ENCODE data around the gene PPM1K. TPM values are rescaled to one million over a fixed set of nuclear protein-coding genes. Genes with fewer than 3 reads are reported as not detected.

Gene PPM1K
- total RNA-seq, 1 experiment from 2014 or later, result 3.0 TPM

DNA sequence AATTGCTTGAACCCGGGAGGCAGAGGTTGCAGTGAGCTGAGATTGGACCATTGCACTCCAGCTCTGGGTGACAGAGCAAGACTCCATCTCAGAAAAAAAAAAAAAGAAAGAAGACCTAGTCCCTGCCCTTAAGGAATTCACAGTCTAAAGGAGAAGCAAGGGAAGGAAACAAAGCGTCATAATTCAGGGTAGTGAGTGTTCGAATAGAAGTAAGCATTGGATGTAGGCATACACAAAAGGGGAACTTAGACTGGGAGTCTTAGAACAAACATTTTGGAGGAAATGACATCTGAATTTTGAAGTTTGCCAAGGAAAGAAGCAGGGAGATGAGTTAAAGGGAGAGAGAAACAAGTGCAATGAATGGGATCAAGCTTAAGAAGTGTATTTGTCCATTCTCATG lies 32.4 kb downstream of the PPM1K start:
- Histone ChIP-seq H3K79me2 (ENCODE audit: low read length) (no peaks in the 10 kb centered on the region), H3K27ac (ENCODE audit: low read length) (no peak overlapping the region), H3K4me1 (ENCODE audit: insufficient read depth, low read length) (no peaks in the 10 kb centered on the region), H2AFZ (ENCODE audit: low read length) (no peak overlapping the region), H3K4me3 (ENCODE audit: low read length) (no peak overlapping the region), H3K9ac (ENCODE audit: low read length) (no peak overlapping the region), H3K9me3 (ENCODE audit: low read length) (no peaks in the 10 kb centered on the region), H3K4me2 (ENCODE audit: low read length) (no peak overlapping the region), H3K9me2 (replicated peaks; ENCODE audit: low read length) (no peaks in the 10 kb centered on the region), H3K27me3 (ENCODE audit: low read length) (no peaks in the 10 kb centered on the region), H3K36me3 (ENCODE audit: low read depth, low read length) (no peaks in the 10 kb centered on the region), H4K20me1 (ENCODE audit: low read length) (no peaks in the 10 kb centered on the region), H3F3A (ENCODE audit: low read length, unreplicated experiment) (no peaks in the 10 kb centered on the region)
- no peak for DNase-seq
- intact Hi-C loops (cut with micrococcal nuclease), result no loop called here
- no TSS peak for BruUV-seq (replicated peaks)
- ATAC-seq, result no peak
- ChIA-PET CTCF (no interaction called here), POLR2A (ENCODE audit: unreplicated experiment) (no interaction called here)
- TF ChIP-seq, protein P1, sequence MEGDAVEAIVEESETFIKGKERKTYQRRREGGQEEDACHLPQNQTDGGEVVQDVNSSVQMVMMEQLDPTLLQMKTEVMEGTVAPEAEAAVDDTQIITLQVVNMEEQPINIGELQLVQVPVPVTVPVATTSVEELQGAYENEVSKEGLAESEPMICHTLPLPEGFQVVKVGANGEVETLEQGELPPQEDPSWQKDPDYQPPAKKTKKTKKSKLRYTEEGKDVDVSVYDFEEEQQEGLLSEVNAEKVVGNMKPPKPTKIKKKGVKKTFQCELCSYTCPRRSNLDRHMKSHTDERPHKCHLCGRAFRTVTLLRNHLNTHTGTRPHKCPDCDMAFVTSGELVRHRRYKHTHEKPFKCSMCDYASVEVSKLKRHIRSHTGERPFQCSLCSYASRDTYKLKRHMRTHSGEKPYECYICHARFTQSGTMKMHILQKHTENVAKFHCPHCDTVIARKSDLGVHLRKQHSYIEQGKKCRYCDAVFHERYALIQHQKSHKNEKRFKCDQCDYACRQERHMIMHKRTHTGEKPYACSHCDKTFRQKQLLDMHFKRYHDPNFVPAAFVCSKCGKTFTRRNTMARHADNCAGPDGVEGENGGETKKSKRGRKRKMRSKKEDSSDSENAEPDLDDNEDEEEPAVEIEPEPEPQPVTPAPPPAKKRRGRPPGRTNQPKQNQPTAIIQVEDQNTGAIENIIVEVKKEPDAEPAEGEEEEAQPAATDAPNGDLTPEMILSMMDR (conservative IDR thresholded peaks at IDR 0.05; ENCODE audit: low read depth, low read length), result no peak
- no peak for TF ChIP-seq EZH2phosphoT487 (IDR thresholded peaks at IDR 0.05; ENCODE audit: borderline replicate concordance, low read length)
- no peak for TF ChIP-seq EZH2 (IDR thresholded peaks at IDR 0.05; ENCODE audit: low read length, unreplicated experiment)

DNA sequence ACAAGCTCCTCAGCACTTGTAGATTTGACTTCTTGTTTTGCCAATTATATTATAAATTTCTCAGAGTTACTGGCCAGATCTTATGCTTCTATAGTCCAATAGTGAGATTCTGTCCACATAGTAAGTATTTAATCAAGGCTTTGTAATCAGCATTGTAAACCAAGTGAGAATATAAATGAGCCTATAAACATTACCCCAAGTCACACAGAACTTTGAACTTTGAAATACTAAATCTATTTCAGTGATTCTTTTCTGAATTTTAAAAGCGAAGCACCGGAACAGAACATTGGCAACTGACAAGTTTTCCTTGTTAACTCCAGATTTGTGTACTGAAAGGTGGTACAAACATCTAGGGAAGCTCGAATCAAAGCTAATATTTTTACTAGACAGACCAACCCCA lies 37.2 kb downstream of the PPM1K start:
- H2AFZ ChIP-seq (ENCODE audit: low read length), result no peak overlapping the region
- no peak overlapping the region for H3K9ac ChIP-seq (ENCODE audit: low read length)
- H3K36me3 ChIP-seq (ENCODE audit: low read depth, low read length), result no peaks in the 10 kb centered on the region
- no peaks in the 10 kb centered on the region for H3K27me3 ChIP-seq (ENCODE audit: low read length)
- H3K79me2 ChIP-seq (ENCODE audit: low read length), result no peaks in the 10 kb centered on the region
- ChIA-PET CTCF (no interaction called here), POLR2A (ENCODE audit: unreplicated experiment) (no interaction called here)
- intact Hi-C loops (cut with micrococcal nuclease), result no loop called here
- no peak overlapping the region for H3K4me3 ChIP-seq (ENCODE audit: low read length)
- no peaks in the 10 kb centered on the region for H4K20me1 ChIP-seq (ENCODE audit: low read length)
- no peaks in the 10 kb centered on the region for H3F3A ChIP-seq (ENCODE audit: low read length, unreplicated experiment)
- no peak overlapping the region for H3K4me2 ChIP-seq (ENCODE audit: low read length)
- H3K9me3 ChIP-seq (ENCODE audit: low read length), result no peaks in the 10 kb centered on the region
- TF ChIP-seq EZH2phosphoT487 (IDR thresholded peaks at IDR 0.05; ENCODE audit: borderline replicate concordance, low read length) (no peak), EZH2 (IDR thresholded peaks at IDR 0.05; ENCODE audit: low read length, unreplicated experiment) (no peak)
- TF ChIP-seq, protein P1 (conservative IDR thresholded peaks at IDR 0.05; ENCODE audit: low read depth, low read length), result no peak
- DNase-seq (no peak), ATAC-seq (no peak)
- no TSS peak for BruUV-seq (replicated peaks)
- H3K9me2 ChIP-seq (replicated peaks; ENCODE audit: low read length), result no peaks in the 10 kb centered on the region
- no peaks in the 10 kb centered on the region for H3K4me1 ChIP-seq (ENCODE audit: insufficient read depth, low read length)
- H3K27ac ChIP-seq (ENCODE audit: low read length), result no peak overlapping the region

DNA sequence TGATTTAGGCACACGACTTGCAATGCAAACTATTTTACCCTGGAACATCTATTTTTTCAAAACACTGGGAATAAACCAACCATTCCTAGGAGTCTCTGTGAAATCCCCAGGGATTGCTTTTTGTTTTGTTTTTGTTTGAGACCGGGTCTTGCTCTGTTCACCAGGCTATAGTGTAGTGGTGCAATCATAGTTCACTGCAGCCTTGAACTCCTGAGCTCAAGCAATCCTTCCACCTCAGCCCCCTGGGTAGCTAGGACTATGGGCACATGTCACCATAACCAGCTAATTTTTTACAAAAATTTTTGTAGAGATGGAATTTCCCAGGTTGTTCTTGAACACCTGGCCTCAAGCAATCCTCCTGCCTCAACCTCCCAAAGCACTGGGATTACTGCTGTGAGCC lies 37.8 kb downstream of the PPM1K start:
- BruUV-seq (replicated peaks), result no TSS peak
- POLR2A ChIA-PET (ENCODE audit: unreplicated experiment), result no interaction called here
- intact Hi-C loops (cut with micrococcal nuclease), result no loop called here

More for the DNA sequence above, 37.8 kb downstream of the PPM1K start:
- Histone ChIP-seq H3K27ac (ENCODE audit: low read length) (no peak overlapping the region), H3K4me3 (ENCODE audit: low read length) (no peak overlapping the region), H4K20me1 (ENCODE audit: low read length) (no peaks in the 10 kb centered on the region), H3K4me2 (ENCODE audit: low read length) (no peak overlapping the region), H3F3A (ENCODE audit: low read length, unreplicated experiment) (no peaks in the 10 kb centered on the region), H3K79me2 (ENCODE audit: low read length) (no peaks in the 10 kb centered on the region), H3K9ac (ENCODE audit: low read length) (no peak overlapping the region), H2AFZ (ENCODE audit: low read length) (no peak overlapping the region), H3K36me3 (ENCODE audit: low read depth, low read length) (no peaks in the 10 kb centered on the region), H3K27me3 (ENCODE audit: low read length) (no peaks in the 10 kb centered on the region), H3K9me3 (ENCODE audit: low read length) (no peaks in the 10 kb centered on the region), H3K9me2 (replicated peaks; ENCODE audit: low read length) (no peaks in the 10 kb centered on the region), H3K4me1 (ENCODE audit: insufficient read depth, low read length) (no peaks in the 10 kb centered on the region)
- DNase-seq (no peak), ATAC-seq (no peak)
- CTCF ChIA-PET, result no interaction called here
- no peak for TF ChIP-seq EZH2phosphoT487 (IDR thresholded peaks at IDR 0.05; ENCODE audit: borderline replicate concordance, low read length)
- no peak for TF ChIP-seq EZH2 (IDR thresholded peaks at IDR 0.05; ENCODE audit: low read length, unreplicated experiment)
- TF ChIP-seq, protein P1 (conservative IDR thresholded peaks at IDR 0.05; ENCODE audit: low read depth, low read length), result no peak

All from PC-3 (cell line).